PFSK-1 (cell line): ENCODE measurements around the gene IL20RA.

Experiments used
- FOXP2 ChIP-seq: optimal IDR thresholded peaks from 2 replicates; pipeline ENCODE3; 2011; ENCODE audit warnings: borderline replicate concordance, control low read depth, inconsistent platforms; ENCODE audit not compliant: insufficient read depth; ENCODE audit errors: extremely low read length, extremely low read depth
- POLR2AphosphoS5 ChIP-seq: IDR thresholded peaks from 2 replicates; pipeline ENCODE4 v1.6.1; 2012; ENCODE audit warnings: low read depth, mild to moderate bottlenecking, control low read depth, low read length, moderate library complexity
- REST ChIP-seq, 2 experiments: IDR thresholded peaks; 2 replicates each; pipeline versions ENCODE4 v1.6.1 to v1.8.0; 2011 to 2012; ENCODE audit warnings: low read depth in 2 of 2, low read length in 2 of 2, control low read depth in 1 of 2, inconsistent platforms in 1 of 2, mild to moderate bottlenecking in 1 of 2, moderate library complexity in 1 of 2; ENCODE audit not compliant: insufficient read depth in 1 of 2
- SIN3A ChIP-seq: IDR thresholded peaks from 2 replicates; pipeline ENCODE4 v1.6.1; 2012; ENCODE audit warnings: mild to moderate bottlenecking, low read length, moderate library complexity, borderline replicate concordance; ENCODE audit not compliant: insufficient read depth
- TAF1 ChIP-seq: IDR thresholded peaks from 2 replicates; pipeline ENCODE4 v1.6.1; 2012; ENCODE audit warnings: low read length, control low read depth, borderline replicate concordance; ENCODE audit not compliant: insufficient read depth

Gene IL20RA

DNA sequence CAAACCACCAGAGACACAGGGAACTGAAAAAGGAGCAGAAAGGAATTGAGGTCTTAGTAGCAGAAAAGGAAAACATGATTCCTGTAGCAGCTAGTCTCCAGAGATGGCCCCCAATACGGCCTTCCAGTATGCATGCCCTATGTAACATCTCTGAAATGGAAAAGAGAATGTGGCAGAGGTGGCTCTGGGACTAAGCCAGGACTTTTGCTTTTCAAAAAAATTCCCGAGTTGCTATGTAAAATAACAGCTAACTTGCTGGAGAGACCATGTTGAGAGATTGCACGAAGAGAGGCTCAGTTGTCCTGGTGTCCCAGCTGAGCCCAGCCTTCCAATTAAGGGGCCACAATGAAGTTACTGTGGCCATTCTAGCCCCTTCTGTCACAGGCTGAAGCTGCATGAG, 27.7 kb downstream of the IL20RA start:
- no peak for TF ChIP-seq FOXP2
- no peak for TF ChIP-seq REST (IDR thresholded peaks at IDR 0.05; ENCODE audit: insufficient read depth in 1 of 2, low read depth in 2 of 2, low read length in 2 of 2)
- no peak for TF ChIP-seq POLR2AphosphoS5
- TF ChIP-seq SIN3A = no peak
- no peak for TF ChIP-seq TAF1

GRCh38 chr6:137016356-137016755, 28.4 kb downstream of the IL20RA start:
- no peak for TF ChIP-seq REST (IDR thresholded peaks at IDR 0.05; ENCODE audit: insufficient read depth in 1 of 2, low read depth in 2 of 2, low read length in 2 of 2)

DNA sequence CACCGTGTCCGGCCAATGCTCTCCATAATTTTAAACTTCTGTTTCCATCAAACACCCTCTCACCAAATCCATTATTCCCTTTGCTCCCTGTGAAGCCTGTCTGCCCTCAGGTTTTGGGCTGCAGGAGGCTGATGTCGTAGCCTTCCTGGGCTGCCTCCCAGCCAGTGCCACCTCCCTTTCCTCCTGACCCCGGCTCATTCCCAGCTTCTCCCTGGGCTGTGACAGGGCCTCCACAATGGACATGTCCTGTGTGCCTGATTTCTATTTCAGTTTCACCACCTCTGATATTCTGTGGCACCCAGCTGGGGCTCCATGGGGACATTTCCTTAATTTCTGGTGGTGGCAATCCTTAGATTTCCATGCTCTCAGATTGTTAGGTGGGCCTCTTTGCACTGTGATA, 28.8 kb downstream of the IL20RA start:
- no peak for TF ChIP-seq REST (IDR thresholded peaks at IDR 0.05; ENCODE audit: insufficient read depth in 1 of 2, low read depth in 2 of 2, low read length in 2 of 2)
- no peak for TF ChIP-seq FOXP2
- no peak for TF ChIP-seq POLR2AphosphoS5
- TF ChIP-seq SIN3A = no peak
- no peak for TF ChIP-seq TAF1

DNA sequence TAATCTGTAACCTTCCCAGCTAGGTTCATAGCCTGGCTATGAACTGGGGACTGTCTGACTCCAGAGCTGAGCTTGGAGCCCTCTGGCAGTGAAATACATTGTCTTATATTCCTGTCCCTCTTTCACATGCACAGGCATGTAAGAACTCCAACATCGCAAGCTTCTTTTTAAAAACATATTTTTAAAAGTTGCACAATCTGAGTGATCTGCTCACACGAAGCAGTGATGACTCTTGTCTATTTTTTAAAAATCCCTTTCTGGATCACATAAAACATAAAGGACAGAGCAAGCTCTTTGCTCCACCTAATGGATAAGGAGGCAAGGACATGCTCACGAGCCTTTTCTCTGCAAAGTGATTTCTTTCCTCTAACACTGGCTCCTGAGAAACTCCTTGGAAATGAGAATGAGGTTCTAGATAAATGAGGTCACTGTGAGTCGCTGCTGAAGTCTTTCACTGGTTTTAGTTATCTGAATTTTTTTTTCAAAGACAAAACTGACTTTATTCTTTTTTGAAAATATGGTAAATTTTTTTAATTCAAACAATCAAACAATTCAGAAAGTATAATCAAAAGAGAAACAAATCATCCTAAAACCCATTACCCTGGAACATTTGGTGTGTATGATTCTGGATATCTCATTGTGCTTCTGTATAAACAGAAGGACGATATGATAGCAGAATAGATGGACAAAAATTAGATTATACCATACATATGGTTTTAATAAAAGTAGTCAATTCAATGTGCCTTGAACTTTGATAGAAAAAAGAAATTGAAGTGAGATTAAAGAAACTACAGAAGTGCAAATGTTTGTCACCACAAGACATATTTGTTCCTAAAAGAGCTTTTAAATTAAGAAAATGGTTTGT, 30.8 kb downstream of the IL20RA start:
- TF ChIP-seq REST (IDR thresholded peaks at IDR 0.05; ENCODE audit: insufficient read depth in 1 of 2, low read depth in 2 of 2, low read length in 2 of 2) = no peak
- no peak for TF ChIP-seq POLR2AphosphoS5
- no peak for TF ChIP-seq SIN3A
- no peak for TF ChIP-seq FOXP2
- TF ChIP-seq TAF1 = no peak

DNA sequence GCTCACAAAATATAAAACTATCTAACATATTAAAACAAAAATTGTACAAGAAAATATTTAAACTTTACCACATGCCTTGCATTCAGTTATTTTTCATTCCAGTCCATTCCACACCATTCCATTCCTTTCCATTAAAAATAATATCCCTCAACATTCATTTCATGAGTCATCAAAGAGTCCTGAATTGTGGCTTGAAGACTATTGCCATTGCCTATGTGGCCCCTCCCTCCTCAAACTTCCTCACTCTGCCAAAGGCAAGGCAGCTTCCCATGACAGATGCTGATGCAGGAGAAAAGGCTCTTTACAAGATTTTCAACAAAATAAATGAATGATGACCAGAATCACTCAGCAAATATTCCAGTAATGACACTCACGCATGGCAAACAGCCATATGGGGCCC, 31.7 kb downstream of the IL20RA start:
- TF ChIP-seq REST (IDR thresholded peaks at IDR 0.05; ENCODE audit: insufficient read depth in 1 of 2, low read depth in 2 of 2, low read length in 2 of 2) (no peak), TAF1 (no peak), POLR2AphosphoS5 (no peak), FOXP2 (no peak), SIN3A (no peak)
